Caco-2 (cell line): Measurements from ENCODE around the gene MAP1LC3B2. TPM values are rescaled to one million over a fixed set of nuclear protein-coding genes. Genes with fewer than 3 reads are reported as not detected.
"Not testable (repeated sequence)": the region's sequence is repeated elsewhere in the genome, so short reads cannot be mapped to it uniquely, and the experiment has no call there.

Source experiments
- BruUV-seq: library from RNA; stranded (reverse); fragments of 400-500 nt; replicated peaks from 2 replicates; lab custom pipeline; 2021; lab: Mats Ljungman, UMichigan
- CTCF ChIA-PET: fragments of 300-600 bp; sonication (Branson Sonifier 250); formaldehyde crosslinking; loops from one replicate; lab custom pipeline; 2022; ENCODE audit warnings: antibody characterized with exemption; lab: Charles Lee
- POLR2A ChIA-PET: fragments of 300-600 bp; sonication (Branson Sonifier 250); formaldehyde crosslinking; loops from one replicate; lab custom pipeline; 2022; ENCODE audit warnings: antibody characterized with exemption; lab: Charles Lee
- DNase-seq, 2 experiments: peaks; one replicate each; pipeline versions ENCODE4 v3.0.0 to v3.0.0-alpha.2; 2020 to 2022
- H3K27me3 ChIP-seq: replicated peaks from 2 replicates; pipeline ENCODE4 v1.6.0; 2011; ENCODE audit warnings: low read length; ENCODE audit not compliant: control insufficient read depth, insufficient read depth
- H3K36me3 ChIP-seq: 2 replicates; pipeline ENCODE4 v1.5.1; 2011; ENCODE audit warnings: low read length; ENCODE audit not compliant: control insufficient read depth, insufficient read depth
- H3K4me1 ChIP-seq: fragments of 250-450 bp; sonication (Bioruptor Pico); 2 replicates; pipeline ENCODE4 v1.5.1; 2020; ENCODE audit warnings: mild to moderate bottlenecking
- H3K4me3 ChIP-seq: 2 replicates; pipeline ENCODE4 v1.5.1; 2011; ENCODE audit warnings: low read depth, mild to moderate bottlenecking, control low read depth, low read length
- H3K9me3 ChIP-seq: fragments of 250-450 bp; sonication (Bioruptor Pico); 2 replicates; pipeline ENCODE4 v1.5.1; 2020; ENCODE audit warnings: mild to moderate bottlenecking, moderate library complexity
- H3K27ac Mint-ChIP-seq: one replicate; pipeline ENCODE4 v1.8.0; 2022; ENCODE audit warnings: mixed read lengths; ENCODE audit not compliant: unreplicated experiment
- H3K27me3 Mint-ChIP-seq: one replicate; pipeline ENCODE4 v1.8.0; 2022; ENCODE audit warnings: mixed read lengths; ENCODE audit not compliant: insufficient read depth, unreplicated experiment
- H3K36me3 Mint-ChIP-seq: one replicate; pipeline ENCODE4 v1.8.0; 2022; ENCODE audit warnings: mild to moderate bottlenecking, mixed read lengths; ENCODE audit not compliant: insufficient read depth, unreplicated experiment
- H3K4me1 Mint-ChIP-seq: one replicate; pipeline ENCODE4 v1.8.0; 2022; ENCODE audit warnings: low read depth, mixed read lengths; ENCODE audit not compliant: unreplicated experiment
- H3K4me3 Mint-ChIP-seq: one replicate; pipeline ENCODE4 v1.8.0; 2022; ENCODE audit warnings: mild to moderate bottlenecking, moderate library complexity, mixed read lengths; ENCODE audit not compliant: unreplicated experiment
- H3K9me3 Mint-ChIP-seq: one replicate; pipeline ENCODE4 v1.8.0; 2022; ENCODE audit warnings: mixed read lengths; ENCODE audit not compliant: unreplicated experiment
- CTCF ChIP-seq, 2 experiments: fragments of 200-600 bp in 1 of 2; IDR thresholded peaks; 1 replicate in 1 of 2; 2 replicates in 1 of 2; pipeline versions ENCODE4 v1.5.1 to v1.8.0; 2011 to 2022; ENCODE audit warnings: antibody characterized with exemption in 1 of 2, control low read depth in 1 of 2, inconsistent platforms in 1 of 2, low read depth in 1 of 2, low read length in 1 of 2, mild to moderate bottlenecking in 1 of 2, moderate library complexity in 1 of 2; ENCODE audit not compliant: insufficient read depth in 1 of 2, severe bottlenecking in 1 of 2, unreplicated experiment in 1 of 2
- intact Hi-C: fragments of 100-400 bp; cut with micrococcal nuclease; formaldehyde crosslinking; loops from one replicate; pipeline ENCODE4 v1.10.0; 2022; ENCODE audit not compliant: unreplicated experiment
- total RNA-seq: library from RNA; stranded (reverse); gene quantifications from 2 replicates; pipeline ENCODE4 v1.2.3, GENCODE V29; 2022

MAP1LC3B2 gene
- total RNA-seq, 1 experiment from 2014 or later: not detected

GRCh38 chr12:116573776-116574175, 14.6 kb downstream of the MAP1LC3B2 start:
- no peaks in the 10 kb centered on the region for H3K36me3 ChIP-seq
- no peak for TF ChIP-seq CTCF (IDR thresholded peaks at IDR 0.05; ENCODE audit: insufficient read depth in 1 of 2, low read depth in 1 of 2, low read length in 1 of 2, severe bottlenecking in 1 of 2, unreplicated experiment in 1 of 2)
- peaks cover 9% of the 10 kb centered on the region for H3K9me3 Mint-ChIP-seq

GRCh38 chr12:116575754-116576153, 16.6 kb downstream of the MAP1LC3B2 start:
- H3K27ac Mint-ChIP-seq, H3K36me3 ChIP-seq, H3K4me3 ChIP-seq, DNase-seq, POLR2A ChIA-PET, H3K36me3 Mint-ChIP-seq, H3K9me3 ChIP-seq, H3K4me1 Mint-ChIP-seq, BruUV-seq, H3K27me3 Mint-ChIP-seq, H3K9me3 Mint-ChIP-seq, H3K4me3 Mint-ChIP-seq, CTCF ChIA-PET, H3K27me3 ChIP-seq, intact Hi-C loops, H3K4me1 ChIP-seq: not testable (repeated sequence)

More at GRCh38 chr12:116573776-116574175, 14.6 kb downstream of the MAP1LC3B2 start:
- no peak overlapping the region for H3K27ac Mint-ChIP-seq
- no peak for DNase-seq
- intact Hi-C loops: no loop called here
- no peaks in the 10 kb centered on the region for H3K27me3 Mint-ChIP-seq
- no TSS peak for BruUV-seq
- ChIA-PET POLR2A (no interaction called here), CTCF (no interaction called here)
- Histone ChIP-seq H3K27me3 (no peaks in the 10 kb centered on the region), H3K4me1 (no peaks in the 10 kb centered on the region), H3K4me3 (no peak overlapping the region), H3K9me3 (no peaks in the 10 kb centered on the region)
- H3K4me3 Mint-ChIP-seq: no peak overlapping the region
- H3K4me1 Mint-ChIP-seq: no peaks in the 10 kb centered on the region
- no peaks in the 10 kb centered on the region for H3K36me3 Mint-ChIP-seq

GRCh38 chr12:116577154-116577561, 18.0 kb downstream of the MAP1LC3B2 start:
- H3K4me3 Mint-ChIP-seq: no peak overlapping the region
- no peaks in the 10 kb centered on the region for H3K4me1 Mint-ChIP-seq
- no peaks in the 10 kb centered on the region for H3K27me3 Mint-ChIP-seq
- no peaks in the 10 kb centered on the region for H3K36me3 Mint-ChIP-seq
- intact Hi-C loops: no loop called here
- Histone ChIP-seq H3K36me3 (no peaks in the 10 kb centered on the region), H3K9me3 (no peaks in the 10 kb centered on the region), H3K4me1 (no peaks in the 10 kb centered on the region), H3K4me3 (no peak overlapping the region), H3K27me3 (no peaks in the 10 kb centered on the region)
- no TSS peak for BruUV-seq
- ChIA-PET POLR2A (no interaction called here), CTCF (interaction anchor here (0.7 kb wide), 1 partner anchor 52 kb away, joined by 3 read pairs; no protein-coding TSS in a partner anchor)
- no peak for TF ChIP-seq CTCF (IDR thresholded peaks at IDR 0.05; ENCODE audit: insufficient read depth in 1 of 2, low read depth in 1 of 2, low read length in 1 of 2, severe bottlenecking in 1 of 2, unreplicated experiment in 1 of 2)
- H3K9me3 Mint-ChIP-seq: peaks cover 9% of the 10 kb centered on the region
- DNase-seq: no peak
- H3K27ac Mint-ChIP-seq: no peak overlapping the region

- intact Hi-C loops: no loop called here
- no peaks in the 10 kb centered on the region for H3K4me1 Mint-ChIP-seq
- CTCF ChIA-PET: no interaction called here
- BruUV-seq: no TSS peak
- no peak for TF ChIP-seq CTCF (IDR thresholded peaks at IDR 0.05; ENCODE audit: insufficient read depth in 1 of 2, low read depth in 1 of 2, low read length in 1 of 2, severe bottlenecking in 1 of 2, unreplicated experiment in 1 of 2)
- POLR2A ChIA-PET: no interaction called here
- H3K36me3 Mint-ChIP-seq: no peaks in the 10 kb centered on the region
- Histone ChIP-seq H3K4me3 (no peak overlapping the region), H3K4me1 (no peaks in the 10 kb centered on the region), H3K27me3 (no peaks in the 10 kb centered on the region), H3K9me3 (no peaks in the 10 kb centered on the region), H3K36me3 (no peaks in the 10 kb centered on the region)
- no peak for DNase-seq
- H3K9me3 Mint-ChIP-seq: peaks cover 9% of the 10 kb centered on the region
- no peaks in the 10 kb centered on the region for H3K27me3 Mint-ChIP-seq
- H3K4me3 Mint-ChIP-seq: no peak overlapping the region
- no peak overlapping the region for H3K27ac Mint-ChIP-seq
Measured at GRCh38 chr12:116578051-116578450, 18.9 kb downstream of the MAP1LC3B2 start.
